ENCODE results near the gene GRIK3.

The GRIK3 gene

DNA sequence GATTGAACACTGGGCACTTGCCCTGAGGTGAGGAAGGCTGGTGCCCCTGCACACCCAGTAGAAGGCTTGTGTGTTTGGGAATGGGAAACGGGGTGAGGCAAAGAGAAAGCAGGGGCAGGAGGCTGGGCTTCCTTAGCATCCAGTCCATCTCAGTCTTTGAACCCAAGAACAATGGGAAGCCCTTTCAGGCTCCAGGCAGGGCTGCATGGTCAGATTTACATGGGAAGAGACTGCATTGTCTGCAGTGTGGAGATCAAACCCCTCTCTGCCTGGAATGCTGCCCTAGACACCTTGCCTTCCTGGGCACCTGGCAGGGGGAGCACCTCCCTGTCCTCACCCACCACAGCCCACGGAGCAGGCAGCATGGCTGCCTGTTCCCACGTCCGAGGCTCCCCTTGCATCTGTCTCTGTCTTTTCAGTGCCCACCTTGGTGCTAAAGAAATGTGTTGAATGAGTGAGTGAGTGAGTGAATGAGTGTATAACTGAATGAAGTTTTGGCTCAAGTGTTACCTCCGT is 268.5 kb downstream of the GRIK3 start:
- no peak for DNase-seq (ENCODE audit: low read depth in 2 of 2)

DNA sequence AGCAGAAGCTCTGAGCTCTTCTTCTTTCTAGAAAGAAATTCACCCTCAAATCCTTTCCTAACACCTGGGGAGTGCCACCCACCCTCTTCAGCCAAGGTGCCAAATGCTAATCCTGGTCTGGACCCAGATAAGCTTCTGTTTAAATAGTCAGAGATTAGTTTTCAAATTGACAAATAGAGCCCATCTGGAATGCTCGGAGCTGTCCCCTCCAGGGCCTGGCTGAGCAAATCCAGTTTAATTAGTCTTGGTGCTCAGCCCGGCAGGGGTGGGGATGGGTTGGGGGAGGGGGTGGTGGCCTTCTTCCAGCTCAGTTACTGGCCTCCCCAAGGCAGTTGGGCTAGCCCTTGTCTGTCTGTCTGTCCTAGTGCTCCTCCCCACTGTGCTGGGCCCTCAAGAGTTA is 269.5 kb downstream of the GRIK3 start:
- DNase-seq (ENCODE audit: low read depth in 2 of 2) = no peak

DNA sequence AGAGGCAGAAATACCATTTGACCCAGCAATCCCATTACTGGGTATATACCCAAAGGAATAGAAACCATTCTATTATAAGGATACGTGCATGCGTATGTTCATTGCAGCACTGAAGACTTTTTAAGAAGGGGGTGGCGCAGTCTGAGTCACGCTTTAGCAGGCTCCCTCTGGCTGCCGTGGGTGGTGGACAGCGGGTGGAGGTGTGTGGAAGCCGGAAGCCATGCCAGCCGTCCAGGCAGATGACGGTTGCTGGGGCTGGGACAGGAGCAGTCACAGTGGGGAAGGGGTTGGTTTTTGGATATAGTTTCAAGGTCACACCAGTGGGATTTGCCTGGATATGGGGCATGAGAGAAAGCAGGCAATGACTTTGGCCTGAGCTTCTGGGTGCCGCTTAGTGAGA is 270.5 kb downstream of the GRIK3 start:
- DNase-seq (ENCODE audit: low read depth in 2 of 2) = no peak

DNA sequence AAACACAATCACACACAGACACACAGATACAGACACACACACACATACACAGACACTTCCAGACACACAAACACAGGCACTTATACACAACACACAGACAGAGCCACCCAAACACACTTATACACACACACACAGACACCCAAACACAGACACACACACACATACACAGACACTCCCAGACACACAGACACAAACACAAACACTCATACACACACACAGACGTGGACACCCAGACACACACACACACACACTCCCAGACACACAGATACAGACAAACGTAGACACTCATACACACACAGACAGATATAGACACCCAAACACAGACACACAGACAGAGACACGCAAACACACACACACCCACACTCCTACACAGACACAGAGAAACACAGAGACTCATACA is 272.1 kb downstream of the GRIK3 start:
- no peak for DNase-seq (ENCODE audit: low read depth in 2 of 2)

DNA sequence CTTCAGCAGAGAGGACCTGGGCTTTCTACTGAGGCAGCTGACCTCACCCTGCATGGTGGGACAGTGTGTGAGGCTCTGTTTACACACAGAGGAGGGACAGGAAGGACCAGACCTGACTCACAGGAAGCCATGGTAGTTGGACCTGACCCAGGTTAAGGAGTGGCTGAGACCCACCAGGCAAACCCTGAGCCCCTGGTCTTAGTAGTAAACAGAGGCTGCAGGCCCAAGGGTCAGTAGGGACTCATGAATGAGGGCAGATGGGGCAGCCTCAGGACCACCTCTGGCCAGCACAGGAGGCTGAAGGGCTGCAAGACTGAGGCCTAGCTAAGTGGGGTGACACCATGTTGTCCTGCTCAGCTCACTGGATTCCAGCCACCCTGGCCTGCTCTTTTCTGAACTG is 273.2 kb downstream of the GRIK3 start:
- DNase-seq (ENCODE audit: low read depth in 2 of 2) = no peak

DNA sequence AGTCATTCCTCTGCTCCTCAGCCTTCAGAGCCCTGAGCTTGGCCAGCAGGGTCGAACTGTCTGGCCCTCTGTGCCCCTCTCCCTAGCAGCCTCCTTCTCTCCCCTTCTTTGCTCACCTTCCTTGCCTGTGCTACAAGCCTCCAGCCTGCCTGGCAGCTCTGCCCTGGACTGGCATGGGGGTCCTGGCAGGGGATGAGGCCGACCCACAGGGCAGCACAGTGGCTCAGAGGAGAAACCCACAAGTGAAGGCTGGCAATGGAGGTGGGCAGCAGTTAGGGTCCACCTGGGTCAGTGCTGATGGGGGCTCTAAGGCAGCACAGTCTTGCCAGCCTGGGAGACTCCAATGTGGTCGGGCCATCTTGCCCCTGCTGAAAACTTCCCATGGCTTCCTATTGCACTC is 274.2 kb downstream of the GRIK3 start:
- DNase-seq (ENCODE audit: low read depth in 2 of 2) = no peak

DNA sequence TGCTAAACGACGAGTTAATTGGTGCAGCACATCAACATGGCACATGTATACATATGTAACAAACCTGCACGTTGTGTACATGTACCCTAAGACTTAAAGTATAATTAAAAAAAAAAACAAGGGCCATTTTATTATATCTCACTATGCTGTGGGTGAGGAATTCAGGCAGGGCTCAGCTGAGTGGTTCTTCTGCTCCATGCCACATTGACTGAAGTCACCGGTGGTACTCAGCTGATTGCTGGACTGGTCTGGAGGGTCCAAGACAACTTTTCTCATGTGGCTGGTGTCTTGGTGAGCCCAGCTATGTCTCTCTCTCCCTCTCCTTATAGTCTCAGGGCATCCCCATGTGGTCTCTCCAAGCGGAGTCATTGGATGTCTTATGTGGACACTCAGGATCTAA is 275.0 kb downstream of the GRIK3 start:
- DNase-seq (ENCODE audit: low read depth in 2 of 2) = no peak

DNA sequence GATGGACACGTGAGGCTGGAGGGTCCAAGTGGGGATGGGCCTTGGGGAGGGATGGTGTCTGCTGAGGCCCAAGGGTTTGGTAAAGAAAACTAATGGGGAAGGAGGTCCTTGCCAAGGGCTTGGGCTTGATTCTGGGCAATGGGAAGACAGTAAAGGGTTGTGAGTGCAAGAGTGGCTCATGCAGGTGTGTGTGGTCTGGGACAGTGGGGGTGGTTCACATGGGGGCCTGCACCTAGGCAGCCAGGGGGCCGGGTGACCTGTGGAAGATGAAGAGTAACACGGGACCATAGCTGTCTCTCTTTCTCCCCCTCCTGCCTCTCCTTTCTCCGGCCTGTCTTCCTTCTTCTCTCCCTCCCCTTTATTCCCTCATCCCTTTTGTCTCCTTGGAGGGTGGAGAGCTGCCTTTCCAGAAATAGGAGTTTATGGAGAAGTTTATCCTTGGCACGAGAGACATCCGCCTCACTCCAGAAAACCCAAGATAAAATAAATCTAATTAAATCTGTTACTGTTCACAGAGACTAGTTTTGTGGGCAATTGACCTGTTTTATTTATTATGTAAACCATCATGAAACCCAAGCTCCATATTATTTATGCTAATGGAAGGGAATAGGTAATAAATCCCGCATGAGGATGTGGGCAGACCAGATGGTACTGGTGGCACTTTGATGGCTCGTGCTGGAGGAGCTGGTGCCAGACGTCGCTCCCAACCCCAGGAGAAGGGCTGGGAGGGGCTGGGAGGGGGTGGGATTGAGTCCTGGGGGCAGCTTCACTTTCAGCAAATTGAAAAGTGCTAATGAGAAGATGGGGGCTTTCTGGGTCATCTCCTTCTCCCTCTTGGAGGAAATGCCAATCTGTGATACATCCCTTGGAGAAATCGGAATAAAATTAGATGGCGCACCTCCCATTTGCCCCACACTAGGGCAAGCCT is 278.7 kb downstream of the GRIK3 start:
- no peak for DNase-seq (ENCODE audit: low read depth in 2 of 2)

DNA sequence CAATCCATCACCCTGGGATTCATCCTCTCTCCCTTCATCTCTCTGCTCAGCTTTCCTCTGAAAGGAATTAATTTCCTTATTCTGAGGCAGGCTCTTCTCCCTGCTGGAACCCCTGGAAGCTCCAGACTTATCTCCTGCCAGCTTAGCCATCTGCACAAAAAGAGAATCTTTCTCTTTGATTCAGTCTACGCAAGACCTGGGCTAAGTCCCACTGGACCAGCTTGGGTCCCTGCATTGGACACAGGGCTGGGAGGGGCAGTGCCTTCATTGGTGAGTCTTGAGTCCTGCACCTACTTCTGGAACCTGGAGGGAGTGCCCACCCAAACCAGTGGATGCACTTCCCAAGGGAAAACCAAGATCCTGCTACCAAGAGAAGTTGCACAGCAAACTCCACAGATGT is 279.9 kb downstream of the GRIK3 start:
- no peak for DNase-seq (ENCODE audit: low read depth in 2 of 2)

DNA sequence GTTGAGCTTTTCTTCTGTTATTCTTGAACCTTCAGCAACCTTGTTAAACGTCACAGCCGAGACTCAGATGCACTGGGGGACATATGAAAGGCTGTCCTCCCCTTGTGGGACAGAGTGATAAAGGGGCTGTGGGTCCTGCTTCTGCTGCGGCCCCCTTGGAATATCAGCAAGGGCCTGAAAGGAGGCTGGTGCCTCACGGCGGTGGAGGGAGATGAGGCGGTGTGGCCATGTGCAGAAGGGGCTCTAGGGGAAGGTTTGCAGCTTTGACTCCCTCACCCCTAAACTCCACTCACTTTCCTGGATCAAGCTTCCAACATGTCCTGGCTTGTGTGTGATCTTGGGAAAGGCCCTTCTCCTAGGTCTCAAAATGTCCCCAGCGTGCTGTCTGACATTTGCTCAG is 280.9 kb downstream of the GRIK3 start:
- DNase-seq (ENCODE audit: low read depth in 2 of 2) = no peak

DNA sequence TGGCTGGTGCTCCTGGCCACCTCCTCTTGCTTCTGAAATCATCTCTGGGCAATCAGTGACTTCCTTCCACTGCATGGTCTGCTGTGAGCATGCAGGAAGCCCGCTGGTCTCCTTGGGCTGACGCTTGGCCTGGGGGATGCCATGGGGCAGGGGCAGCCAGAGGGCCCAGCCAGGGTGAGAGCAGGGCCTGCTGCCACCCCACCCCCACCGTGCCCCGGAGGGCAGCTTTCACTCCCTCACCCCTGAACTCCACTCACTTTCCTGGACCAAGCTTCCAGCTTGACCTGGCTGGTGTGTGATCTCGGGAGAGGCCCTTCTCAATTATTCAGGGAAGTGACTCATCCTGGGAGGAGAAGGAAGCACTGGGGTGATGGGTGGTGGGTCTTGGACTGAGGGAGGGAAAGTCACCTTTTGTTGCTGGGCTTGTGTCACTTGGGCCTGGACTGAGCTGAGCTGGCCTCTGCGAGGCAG is 281.4 kb downstream of the GRIK3 start:
- DNase-seq (ENCODE audit: low read depth in 2 of 2) = no peak

DNA sequence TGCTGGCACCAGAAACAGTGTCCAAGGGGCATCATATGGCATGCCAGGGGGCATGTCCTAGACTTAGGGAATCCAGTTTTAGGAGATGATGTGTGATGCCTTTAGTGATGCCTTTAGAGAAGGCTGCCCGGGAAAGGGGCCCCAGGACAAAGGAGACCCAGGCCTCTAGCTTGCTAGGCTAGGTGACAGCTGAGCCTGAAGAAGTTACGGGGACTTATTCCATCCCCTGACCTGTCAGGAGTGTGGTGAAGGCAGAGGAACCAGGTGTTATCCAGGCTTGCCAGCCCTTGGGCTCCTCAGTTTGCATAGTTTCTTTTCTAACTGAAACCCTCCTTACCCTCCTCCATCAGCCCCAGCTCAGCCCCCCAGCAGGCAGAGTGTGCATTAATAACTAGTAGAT is 281.9 kb downstream of the GRIK3 start:
- DNase-seq (ENCODE audit: low read depth in 2 of 2) = no peak

DNA sequence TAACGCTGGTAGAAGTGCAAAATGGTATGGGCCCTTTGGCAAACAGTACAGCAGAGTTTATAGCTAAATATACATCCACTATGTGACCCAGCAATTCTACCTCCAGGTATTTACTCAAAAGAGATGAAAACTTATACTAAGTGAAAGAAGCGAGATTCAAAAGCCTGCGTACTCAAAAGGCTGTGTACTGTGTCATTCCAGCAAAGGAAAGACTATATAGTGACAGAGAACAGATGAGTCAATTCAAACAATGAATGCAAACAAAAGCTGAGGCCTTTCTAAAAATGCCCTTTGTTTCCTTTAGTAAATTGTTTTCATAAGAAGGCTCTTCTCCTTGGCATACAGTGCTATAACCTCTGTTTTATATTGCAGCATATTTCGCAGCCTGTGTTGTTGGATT is 282.8 kb downstream of the GRIK3 start:
- DNase-seq (ENCODE audit: low read depth in 2 of 2) = no peak

DNA sequence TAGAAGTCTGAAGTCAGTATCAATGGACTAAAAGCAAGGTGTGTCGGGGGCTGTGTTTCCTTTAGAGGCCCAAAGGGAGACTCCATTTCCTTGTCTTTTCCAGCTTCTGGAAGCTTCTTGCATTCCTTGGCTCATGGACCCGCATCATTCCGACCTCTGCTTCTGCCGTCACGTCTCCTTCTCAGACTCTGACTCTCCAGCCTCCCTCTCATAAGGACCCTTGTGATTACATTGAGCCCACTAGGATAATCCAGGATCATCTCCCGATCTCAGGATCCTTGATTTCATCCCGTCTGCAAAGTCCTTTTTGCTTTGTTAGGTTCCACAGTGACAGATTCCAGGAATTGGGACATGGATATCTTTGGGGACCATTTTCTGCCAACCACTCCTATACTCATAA is 285.8 kb downstream of the GRIK3 start:
- no peak for DNase-seq (ENCODE audit: low read depth in 2 of 2)

Measured in stimulated activated CD8-positive, alpha-beta memory T cell treated with anti-CD3 and anti-CD28 coated beads, Interleukin-15, amount 100 ng/mL, for 4 hours (primary cell).